WTC11 (cell line): ENCODE data around the gene RASA2. TPM values are rescaled to one million over a fixed set of nuclear protein-coding genes. Genes with fewer than 3 reads are reported as not detected.

Source experiments
- ATAC-seq: fragments of 200-7000 bp; cut with Tn5 transposase; 2 replicates; pipeline ENCODE4 v1.10.0; 2021; ENCODE audit warnings: mild to moderate bottlenecking, moderate library complexity
- CTCF ChIA-PET: fragments of 300-600 bp; sonication (Branson Sonifier 250); formaldehyde crosslinking; loops from one replicate; lab custom pipeline; 2021; ENCODE audit warnings: antibody characterized with exemption; lab: Charles Lee
- POLR2A ChIA-PET: fragments of 350-600 bp; sonication (Branson Sonifier 250); formaldehyde crosslinking; loops from one replicate; lab custom pipeline; 2021; ENCODE audit warnings: antibody characterized with exemption; lab: Charles Lee
- DNase-seq: peaks from one replicate; pipeline ENCODE4 v3.0.0; 2021; ENCODE audit warnings: low spot score
- H3K27ac Mint-ChIP-seq: 2 replicates; pipeline ENCODE4 v1.8.0; 2021; ENCODE audit warnings: mixed read lengths
- H3K27me3 Mint-ChIP-seq: 2 replicates; pipeline ENCODE4 v1.8.0; 2021; ENCODE audit warnings: low read depth, mild to moderate bottlenecking, moderate library complexity, mixed read lengths
- H3K36me3 Mint-ChIP-seq: 2 replicates; pipeline ENCODE4 v1.8.0; 2021; ENCODE audit warnings: mixed read lengths
- H3K4me1 Mint-ChIP-seq: 2 replicates; pipeline ENCODE4 v1.8.0; 2022; ENCODE audit warnings: mixed read lengths
- H3K4me3 Mint-ChIP-seq: 2 replicates; pipeline ENCODE4 v1.8.0; 2021; ENCODE audit warnings: mild to moderate bottlenecking, moderate library complexity, mixed read lengths
- H3K9me3 Mint-ChIP-seq: 2 replicates; pipeline ENCODE4 v1.8.0; 2021; ENCODE audit warnings: mixed read lengths
- ARID4B ChIP-seq: sonication (generic); formaldehyde crosslinking; IDR thresholded peaks from 2 replicates; pipeline ENCODE4 v1.8.0; 2023; ENCODE audit warnings: missing genetic modification reagents, mild to moderate bottlenecking, borderline replicate concordance
- ATF6 ChIP-seq: sonication (generic); formaldehyde crosslinking; IDR thresholded peaks from 2 replicates; pipeline ENCODE4 v1.8.1; 2023; ENCODE audit warnings: mild to moderate bottlenecking, missing genetic modification reagents
- CREB1 ChIP-seq: sonication (generic); formaldehyde crosslinking; IDR thresholded peaks from 2 replicates; pipeline ENCODE4 v1.8.0; 2023; ENCODE audit warnings: mild to moderate bottlenecking, missing genetic modification reagents
- CTCF ChIP-seq: fragments of 200-600 bp; IDR thresholded peaks from 2 replicates; pipeline ENCODE4 v1.8.0; 2022; ENCODE audit warnings: antibody characterized with exemption
- E2F5 ChIP-seq: sonication (generic); formaldehyde crosslinking; IDR thresholded peaks from 2 replicates; pipeline ENCODE4 v1.8.1; 2022; ENCODE audit warnings: mild to moderate bottlenecking, moderate library complexity, missing genetic modification reagents
- ESRRA ChIP-seq: sonication (generic); formaldehyde crosslinking; IDR thresholded peaks from 2 replicates; pipeline ENCODE4 v1.8.1; 2022; ENCODE audit warnings: mild to moderate bottlenecking, missing genetic modification reagents, borderline replicate concordance
- ETV6 ChIP-seq: sonication (generic); formaldehyde crosslinking; IDR thresholded peaks from 2 replicates; pipeline ENCODE4 v1.8.1; 2022; ENCODE audit warnings: mild to moderate bottlenecking, missing genetic modification reagents
- FOXK1 ChIP-seq: sonication (generic); formaldehyde crosslinking; IDR thresholded peaks from 2 replicates; pipeline ENCODE4 v1.8.0; 2022; ENCODE audit warnings: mild to moderate bottlenecking, moderate library complexity, missing genetic modification reagents
- GABPB1 ChIP-seq: sonication (generic); formaldehyde crosslinking; IDR thresholded peaks from 2 replicates; pipeline ENCODE4 v1.8.1; 2023; ENCODE audit warnings: mild to moderate bottlenecking, missing genetic modification reagents
- HMGA2 ChIP-seq: fragments of 250-450 bp; sonication (Bioruptor Pico); IDR thresholded peaks from 2 replicates; pipeline ENCODE4 v1.4.0; 2021; ENCODE audit warnings: mild to moderate bottlenecking, moderate library complexity
- HMGXB4 ChIP-seq: sonication (generic); formaldehyde crosslinking; IDR thresholded peaks from 2 replicates; pipeline ENCODE4 v1.8.1; 2023; ENCODE audit warnings: mild to moderate bottlenecking, moderate library complexity, missing genetic modification reagents
- JAZF1 ChIP-seq: fragments of 250-450 bp; sonication (Bioruptor Pico); IDR thresholded peaks from 2 replicates; pipeline ENCODE4 v1.9.0; 2021; ENCODE audit warnings: moderate library complexity, mild to moderate bottlenecking, inconsistent platforms
- MAX ChIP-seq: sonication (generic); formaldehyde crosslinking; IDR thresholded peaks from 2 replicates; pipeline ENCODE4 v1.8.0; 2022; ENCODE audit warnings: mild to moderate bottlenecking, missing genetic modification reagents
- MXD4 ChIP-seq: fragments of 250-450 bp; sonication (Bioruptor Pico); IDR thresholded peaks from 2 replicates; pipeline ENCODE4 v1.8.0; 2021; ENCODE audit warnings: mild to moderate bottlenecking, moderate library complexity, borderline replicate concordance
- NFATC4 ChIP-seq: fragments of 250-450 bp; sonication (Bioruptor Pico); IDR thresholded peaks from 2 replicates; pipeline ENCODE4 v1.9.0; 2021; ENCODE audit warnings: mild to moderate bottlenecking
- TP53 ChIP-seq: sonication (generic); formaldehyde crosslinking; IDR thresholded peaks from 2 replicates; pipeline ENCODE4 v1.8.1; 2023; ENCODE audit warnings: mild to moderate bottlenecking, missing genetic modification reagents
- ZNF138 ChIP-seq: sonication (generic); formaldehyde crosslinking; conservative IDR thresholded peaks from 2 replicates; pipeline ENCODE4 v1.8.1; 2022; ENCODE audit warnings: mild to moderate bottlenecking, moderate library complexity, missing genetic modification reagents
- ZNF423 ChIP-seq: fragments of 250-450 bp; sonication (Bioruptor Pico); IDR thresholded peaks from 2 replicates; pipeline ENCODE4 v2.1.2; 2022; ENCODE audit warnings: mild to moderate bottlenecking, moderate library complexity
- ZNF671 ChIP-seq: fragments of 250-450 bp; sonication (Bioruptor Pico); IDR thresholded peaks from 2 replicates; pipeline ENCODE4 v1.8.0; 2021; ENCODE audit warnings: mild to moderate bottlenecking
- ZSCAN18 ChIP-seq: fragments of 250-450 bp; sonication (Bioruptor Pico); IDR thresholded peaks from 2 replicates; pipeline ENCODE4 v2.1.2; 2022; ENCODE audit warnings: mild to moderate bottlenecking, moderate library complexity
- total RNA-seq: library from RNA; stranded (reverse); gene quantifications from 3 replicates; pipeline ENCODE4 v1.2.3, GENCODE V29; 2021

The RASA2 gene
- total RNA-seq, 1 experiment from 2014 or later = 13.9 TPM

GRCh38 chr3:141651409-141651808 is 164.6 kb downstream of the RASA2 start:
- H3K27me3 Mint-ChIP-seq = peaks cover 4% of the 10 kb centered on the region; the same call in 1 of the 2 replicates
- no peak for DNase-seq
- ChIA-PET CTCF (no interaction called here), POLR2A (no interaction called here)
- ATAC-seq = no peak
- no peak for TF ChIP-seq ZNF138
- no peak for TF ChIP-seq ESRRA
- TF ChIP-seq MXD4 = no peak
- peaks cover 2% of the 10 kb centered on the region; the same call in 1 of the 2 replicates for H3K36me3 Mint-ChIP-seq
- peaks cover 16% of the 10 kb centered on the region for H3K9me3 Mint-ChIP-seq
- peaks cover 29% of the 10 kb centered on the region for H3K4me1 Mint-ChIP-seq
- no peak overlapping the region for H3K27ac Mint-ChIP-seq
- H3K4me3 Mint-ChIP-seq = no peak overlapping the region

GRCh38 chr3:141652349-141652748 is 165.5 kb downstream of the RASA2 start:
- POLR2A ChIA-PET = interaction anchor here (0.5 kb wide), 1 partner anchor 98 kb away, joined by 6 read pairs; no protein-coding TSS in a partner anchor
- ATAC-seq (no peak), DNase-seq (no peak)
- TF ChIP-seq ZNF138 = no peak
- no peak for TF ChIP-seq CREB1 (CRISPR knock-in tag)
- no peak for TF ChIP-seq ZNF671 (CRISPR knock-in tag)
- no peak for TF ChIP-seq E2F5 (CRISPR knock-in tag)
- no peak for TF ChIP-seq ZSCAN18 (CRISPR knock-in tag)
- TF ChIP-seq MAX (CRISPR knock-in tag) = no peak
- no peak for TF ChIP-seq HMGA2 (CRISPR knock-in tag)
- no peak for TF ChIP-seq NFATC4 (CRISPR knock-in tag)
- TF ChIP-seq GABPB1 (CRISPR knock-in tag) = no peak
- no peak for TF ChIP-seq JAZF1 (CRISPR knock-in tag)
- no peak for TF ChIP-seq ATF6
- no peak for TF ChIP-seq HMGXB4 (CRISPR knock-in tag)
- no peak for TF ChIP-seq CTCF
- Mint-ChIP-seq H3K4me3 (no peak overlapping the region), H3K27me3 (peaks cover 11% of the 10 kb centered on the region), H3K4me1 (peaks cover 26% of the 10 kb centered on the region), H3K36me3 (peaks cover 10% of the 10 kb centered on the region), H3K27ac (no peak overlapping the region), H3K9me3 (peaks cover 25% of the 10 kb centered on the region)
- CTCF ChIA-PET = interaction anchor here (0.6 to 1.4 kb wide), 3 partner anchors 198 to 261 kb away, joined by 3 to 4 read pairs (median 3); no protein-coding TSS in a partner anchor

GRCh38 chr3:141653847-141654246 is 167.0 kb downstream of the RASA2 start:
- Mint-ChIP-seq H3K27me3 (peaks cover 26% of the 10 kb centered on the region), H3K36me3 (peaks cover 19% of the 10 kb centered on the region), H3K9me3 (peaks cover 31% of the 10 kb centered on the region), H3K27ac (no peak overlapping the region), H3K4me3 (no peak overlapping the region), H3K4me1 (peaks cover 26% of the 10 kb centered on the region)
- DNase-seq = no peak
- CTCF ChIA-PET = interaction anchor here (0.8 kb wide), 1 partner anchor 9 kb away, joined by 3 read pairs; no protein-coding TSS in a partner anchor
- peak; percentile 48 for ATAC-seq
- POLR2A ChIA-PET = no interaction called here
- TF ChIP-seq ZNF423 (no peak), ARID4B (CRISPR knock-in tag) (no peak), TP53 (CRISPR knock-in tag) (no peak), FOXK1 (no peak), ETV6 (CRISPR knock-in tag) (no peak)
